Spleen (tissue), 7 donors: ENCODE measurements around the gene SLC38A3.

Experiments
- CTCF ChIP-seq, 11 experiments: fragments of 200-600 bp in 7 of 11; fragments of 450-650 bp in 4 of 11; sonication (generic) in 4 of 11; IDR thresholded peaks in 8 of 11; conservative IDR thresholded peaks in 3 of 11; 1 replicate in 7 of 11; 2 replicates in 4 of 11; pipeline versions ENCODE4 v1.4.0 to v1.8.0; 2016 to 2021; ENCODE audit warnings: antibody characterized with exemption in 11 of 11, inconsistent platforms in 4 of 11, mild to moderate bottlenecking in 1 of 11
- POLR2A ChIP-seq, 3 donors: fragments of 450-650 bp; IDR thresholded peaks; one replicate each; pipeline ENCODE4 v1.5.1; 2017; ENCODE audit warnings: antibody characterized with exemption in 3 of 3, mild to moderate bottlenecking in 1 of 3
- POLR2AphosphoS5 ChIP-seq, 3 donors: sonication (generic); formaldehyde crosslinking; IDR thresholded peaks; one replicate each; pipeline ENCODE4 v1.5.1; 2017; ENCODE audit warnings: antibody characterized with exemption in 3 of 3
- donor health status: DM: no; HTN: no; CAD: no; lungs with moderate emphysema.
- donor health status: DM: no; HTN: no; CAD: no.
- donor health status: DM: no; HTN: no; CAD: no.

GRCh38 chr3:50227390-50228183 is 22.5 kb downstream of the SLC38A3 start:
- peak; percentile 66 to 98 (median 94) for TF ChIP-seq CTCF (IDR thresholded peaks at IDR 0.05 in 8 of 11, conservative IDR thresholded peaks at IDR 0.05 in 3 of 11)
- peak in 1 of 3 donors; percentile 14 for TF ChIP-seq POLR2A (IDR thresholded peaks at IDR 0.05)
- TF ChIP-seq POLR2AphosphoS5 (IDR thresholded peaks at IDR 0.05) = peak; percentile 88 to 93 (median 90)
